ENCODE measurements around the gene SPAG17.

SPAG17 gene

DNA sequence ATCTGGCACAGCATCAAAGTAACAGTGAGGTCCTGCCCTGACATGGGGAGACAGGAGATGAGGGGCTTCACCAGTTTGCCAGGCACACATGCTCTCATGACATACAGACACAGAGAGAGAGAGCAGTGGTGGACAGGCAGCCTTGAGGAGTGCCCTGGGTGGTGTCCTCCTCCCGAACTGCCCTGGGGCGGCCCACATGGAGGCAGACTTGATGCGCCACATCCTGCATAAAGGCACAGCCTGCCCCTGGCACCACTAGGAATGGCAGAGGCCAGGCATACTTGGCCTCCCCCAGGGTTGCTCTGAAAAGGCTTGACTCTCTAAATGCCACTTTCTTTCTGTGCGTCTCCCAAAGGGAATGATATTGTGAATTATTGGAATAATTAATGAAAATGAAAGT lies 67.5 kb downstream of the SPAG17 start:
- no peak for DNase-seq

DNA sequence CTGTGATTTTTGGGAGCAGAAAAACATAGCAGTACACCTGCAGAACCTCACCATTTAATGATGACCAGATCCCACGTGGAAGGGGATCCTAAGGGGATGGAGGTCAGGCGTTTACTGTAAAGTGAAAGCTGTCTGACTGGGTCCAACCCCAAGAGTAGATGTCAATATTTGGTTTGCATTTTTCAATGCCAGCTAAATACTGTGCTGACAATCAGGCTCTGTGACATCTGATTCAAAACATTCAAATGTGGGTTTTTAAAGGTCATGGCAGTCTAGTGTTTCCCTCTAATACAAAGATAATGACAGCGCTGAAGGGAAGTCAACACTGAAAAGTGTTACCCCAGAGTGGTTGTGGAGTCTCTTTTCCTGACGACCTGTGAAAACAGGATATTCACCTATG lies 68.1 kb downstream of the SPAG17 start:
- DNase-seq, result no peak

DNA sequence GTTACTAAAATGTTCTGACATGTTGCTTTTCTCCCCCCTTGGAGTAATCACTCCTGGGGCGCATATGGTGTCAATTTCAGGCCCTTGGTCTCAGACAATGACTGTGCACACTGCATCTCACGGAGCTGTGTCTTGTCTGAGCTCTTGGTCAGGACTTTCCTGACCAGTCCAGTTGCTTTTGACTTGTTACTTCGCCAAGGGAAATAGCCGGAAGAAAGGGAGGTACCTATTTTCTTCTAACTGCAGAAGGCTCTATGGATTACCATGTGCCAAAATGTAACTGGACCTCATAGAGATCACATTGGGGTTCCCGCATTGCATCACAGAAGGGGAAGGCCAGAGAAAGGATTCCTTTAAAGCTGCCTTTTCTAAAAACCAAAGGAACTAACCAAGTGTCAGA lies 68.6 kb downstream of the SPAG17 start:
- no peak for DNase-seq

DNA sequence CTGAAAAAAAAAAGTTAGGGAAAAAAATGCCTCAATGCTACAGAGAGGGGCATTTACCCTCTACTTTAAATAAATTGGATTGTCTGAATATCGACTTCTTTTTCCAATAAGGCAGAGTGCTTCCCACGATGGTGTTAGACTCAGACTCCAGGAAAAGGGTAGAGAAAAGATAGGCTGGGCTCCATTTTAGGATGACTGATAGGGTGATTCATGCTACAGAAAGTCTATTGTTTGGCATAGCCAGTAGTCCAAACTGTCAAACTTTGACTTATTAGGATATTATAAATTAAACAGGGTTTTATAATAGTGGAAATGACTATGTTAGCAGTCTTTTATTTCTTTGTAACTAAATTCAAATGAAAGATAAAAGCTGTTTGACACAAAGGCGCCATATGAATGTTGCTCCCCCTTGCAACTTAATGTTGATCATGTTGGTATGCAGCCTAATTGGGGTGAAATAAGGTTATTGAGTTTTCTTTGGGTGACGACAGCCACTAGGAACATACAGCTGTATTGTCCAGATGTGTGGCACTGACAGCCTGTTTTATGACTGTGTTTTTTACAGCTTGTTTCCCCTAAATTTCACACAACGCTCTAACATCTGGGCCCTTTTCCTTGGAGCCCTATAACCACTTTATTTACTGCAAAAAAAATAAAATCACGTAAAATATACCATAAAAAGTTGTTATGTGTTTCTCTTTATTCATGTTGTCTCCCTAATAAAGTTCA lies 69.3 kb downstream of the SPAG17 start:
- DNase-seq, result no peak

DNA sequence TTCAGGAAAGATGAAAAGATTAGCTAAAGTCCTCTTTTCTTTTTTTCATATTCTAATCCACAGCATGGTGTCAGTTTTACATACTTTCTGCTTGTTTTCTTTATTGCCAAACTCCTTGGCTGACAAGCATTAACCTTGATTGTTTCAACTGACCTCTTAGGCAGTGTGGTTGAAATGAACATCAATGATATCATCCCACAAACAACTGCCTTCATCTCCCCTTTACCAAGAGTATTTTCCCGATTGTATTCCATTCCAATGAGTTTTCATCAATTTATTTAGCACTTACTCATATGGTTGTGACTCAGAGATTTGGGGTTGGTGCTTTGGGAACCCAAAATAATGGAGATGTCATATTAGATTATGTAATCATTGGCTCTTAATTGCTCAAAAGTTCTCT lies 71.8 kb downstream of the SPAG17 start:
- no peak for DNase-seq

DNA sequence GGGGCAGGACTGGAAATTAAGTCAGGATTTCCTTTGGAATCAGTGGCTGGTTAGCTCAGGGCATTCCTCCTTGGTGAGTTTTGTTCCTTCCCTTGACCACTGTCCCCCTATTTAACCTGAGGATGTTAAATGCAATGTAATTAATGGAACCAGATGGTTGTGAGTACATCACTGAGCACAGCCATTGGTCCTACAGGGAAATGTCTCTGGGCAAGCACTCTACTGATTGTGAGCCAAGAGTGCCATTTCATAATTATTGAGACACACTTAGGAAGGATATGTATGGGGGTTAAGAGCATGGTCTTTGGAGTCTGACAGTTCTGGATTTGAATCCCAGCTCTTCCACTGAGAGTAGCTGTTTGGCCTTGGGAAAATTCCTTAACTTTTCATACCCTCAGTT lies 74.4 kb downstream of the SPAG17 start:
- no peak for DNase-seq

DNA sequence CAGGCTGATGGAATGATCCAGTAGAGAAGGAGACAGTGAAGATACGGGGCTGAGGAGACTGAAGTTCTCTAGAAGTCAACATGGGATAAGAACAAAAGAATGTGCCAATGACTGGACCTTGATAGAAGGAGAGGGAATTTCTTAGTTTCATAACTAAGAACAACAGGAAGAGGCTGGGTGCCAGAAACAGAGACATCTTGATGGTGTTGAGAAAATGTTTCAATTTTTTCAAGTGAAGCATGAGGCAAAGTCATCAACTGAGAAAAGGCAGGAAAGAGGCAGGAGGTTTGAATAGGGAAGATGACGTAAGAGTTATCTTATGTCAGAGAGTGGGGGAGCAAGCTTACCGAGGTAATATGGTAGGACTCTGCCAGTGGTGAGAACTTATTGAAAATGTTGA lies 80.1 kb downstream of the SPAG17 start:
- DNase-seq, result no peak

DNA sequence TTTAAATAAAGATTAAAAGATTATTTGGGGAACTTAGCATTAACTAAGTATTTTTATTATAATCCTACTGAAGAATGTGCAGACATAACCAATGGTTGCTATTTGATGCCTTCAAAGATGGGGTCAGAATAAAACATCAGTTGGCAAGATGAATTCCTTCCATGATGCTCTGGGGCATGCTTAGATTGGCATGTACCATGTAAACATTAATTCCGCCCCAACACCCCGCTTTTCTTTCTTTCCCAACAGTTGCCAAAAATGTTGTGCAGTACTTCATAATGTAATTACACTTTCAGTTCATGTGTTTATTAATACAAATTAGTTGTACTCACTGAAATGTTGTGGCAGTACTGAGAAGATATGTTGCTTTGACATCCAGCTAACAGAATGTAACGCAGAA lies 82.6 kb downstream of the SPAG17 start:
- no peak for DNase-seq

DNA sequence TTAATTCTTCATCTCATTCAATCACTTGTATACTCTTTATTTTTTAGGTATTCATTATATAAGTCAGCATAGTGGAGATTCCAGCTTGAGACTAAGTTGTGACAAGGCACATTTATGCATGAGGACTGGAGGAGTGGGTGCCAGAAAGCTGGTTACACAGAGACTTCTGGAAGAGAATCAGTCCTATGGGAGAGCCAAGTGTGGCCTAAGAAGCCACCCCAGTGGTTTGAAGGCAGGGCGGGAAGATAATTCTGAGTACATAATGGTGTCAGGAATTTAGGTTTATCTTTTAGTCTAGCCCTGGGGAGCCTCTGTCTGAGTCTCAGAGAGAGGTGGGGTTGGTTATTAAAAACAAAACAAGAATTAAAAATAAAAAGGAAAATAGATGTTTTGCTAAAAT lies 83.0 kb downstream of the SPAG17 start:
- no peak for DNase-seq

DNA sequence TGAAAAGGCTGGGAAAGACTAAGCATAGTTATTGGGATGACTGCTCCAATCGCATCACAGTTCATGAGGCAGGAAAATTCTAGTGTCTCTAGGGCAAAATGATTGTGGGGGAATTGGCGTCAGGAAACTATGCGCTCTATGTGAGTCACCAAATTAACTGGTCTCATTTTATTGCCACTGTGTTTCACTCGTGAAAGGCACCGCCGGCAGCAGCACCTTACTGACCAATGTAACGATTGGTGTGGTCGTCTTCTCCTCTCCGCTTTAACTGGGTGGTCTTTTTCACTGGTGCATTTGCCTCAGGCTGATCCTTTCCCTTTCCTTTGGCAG lies 83.5 kb downstream of the SPAG17 start:
- peak; percentile 70 for DNase-seq

DNA sequence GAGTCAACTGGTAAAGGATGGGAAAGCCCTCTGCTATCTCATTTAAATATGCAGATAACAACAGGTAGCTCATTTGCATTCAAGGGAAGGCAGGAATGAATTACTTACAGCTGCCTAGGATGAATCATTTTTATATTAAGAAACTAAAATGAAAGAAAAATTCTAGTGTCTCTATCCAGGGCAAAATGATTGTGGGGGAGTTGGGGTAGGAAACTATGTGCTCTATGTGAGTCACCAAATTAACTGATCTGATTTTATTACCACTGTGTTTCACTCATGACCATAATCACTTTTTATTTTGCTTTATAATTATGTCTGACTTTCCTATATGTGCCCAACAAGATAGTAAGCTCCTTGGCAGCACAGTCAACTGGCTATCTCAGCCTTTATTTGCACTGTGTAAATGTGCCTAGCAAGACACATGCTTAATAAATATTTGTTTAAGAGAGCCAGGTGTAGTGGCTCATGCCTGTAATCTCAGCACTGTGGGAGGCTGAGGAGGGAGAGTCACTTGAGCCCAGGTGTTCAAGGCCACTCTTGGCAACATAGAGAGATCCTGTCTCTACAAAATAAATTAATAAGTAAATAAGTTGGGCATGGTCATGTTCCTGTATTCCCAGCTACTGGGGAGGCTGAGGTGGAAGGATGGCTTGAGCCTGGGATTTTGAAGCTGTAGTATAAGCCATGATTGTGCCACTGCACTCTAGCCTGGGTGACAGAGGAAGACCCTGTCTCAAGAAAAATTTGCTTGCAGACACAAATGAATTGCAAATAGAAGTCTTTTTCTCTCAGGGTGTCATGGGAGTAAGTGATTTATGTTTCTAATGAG lies 84.1 kb downstream of the SPAG17 start:
- DNase-seq, result no peak

DNA sequence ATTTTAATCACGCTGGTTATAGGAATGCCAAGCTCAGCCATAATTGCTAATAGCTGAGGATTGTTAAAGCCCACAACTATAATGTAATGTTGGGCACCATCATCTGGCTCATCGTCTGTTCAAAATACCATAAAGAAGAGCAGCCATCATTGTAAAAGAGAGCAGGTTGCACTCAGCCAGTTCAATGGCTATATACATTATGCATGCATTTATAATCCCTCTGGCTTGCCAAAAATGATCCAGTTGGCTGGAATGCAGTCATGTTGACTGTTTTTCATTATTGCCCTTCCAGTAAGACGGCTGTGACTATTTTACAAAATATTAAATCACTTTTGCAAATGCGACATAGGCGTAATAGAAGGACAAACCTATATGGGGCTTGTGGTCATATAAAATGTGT lies 85.3 kb downstream of the SPAG17 start:
- no peak for DNase-seq

DNA sequence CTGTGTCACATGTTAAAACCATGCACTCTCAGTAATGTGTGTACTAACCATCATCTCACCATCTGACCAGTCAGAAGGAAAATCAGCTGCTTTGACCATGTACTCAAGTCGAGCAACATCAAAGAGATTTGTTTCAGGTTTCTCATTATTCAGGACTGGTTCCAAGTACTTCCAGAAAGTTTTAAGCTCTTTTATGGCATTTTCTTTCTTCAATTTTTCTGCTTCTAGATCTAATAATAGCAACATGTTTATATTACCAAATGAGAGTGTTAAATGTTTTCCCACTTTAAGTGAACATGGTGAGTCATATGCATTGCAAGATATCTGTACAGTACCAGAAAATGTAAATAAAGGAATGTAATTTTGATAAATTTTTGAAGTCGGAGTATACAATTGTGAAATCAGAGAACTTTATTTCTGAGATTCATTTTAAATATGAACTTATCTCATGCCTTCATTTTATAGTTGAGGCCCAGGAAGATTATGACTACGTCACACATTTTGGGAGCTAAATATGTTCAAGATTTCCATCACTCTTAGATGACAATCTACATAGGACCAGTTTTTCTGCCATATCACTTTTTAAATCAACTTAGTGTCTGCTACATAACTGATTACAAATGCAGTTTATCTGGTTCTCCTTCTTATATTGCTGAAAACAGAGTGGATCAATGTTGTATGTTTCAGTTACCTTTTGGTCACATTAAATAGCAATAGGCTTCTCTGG lies 87.2 kb downstream of the SPAG17 start:
- no peak for DNase-seq

DNA sequence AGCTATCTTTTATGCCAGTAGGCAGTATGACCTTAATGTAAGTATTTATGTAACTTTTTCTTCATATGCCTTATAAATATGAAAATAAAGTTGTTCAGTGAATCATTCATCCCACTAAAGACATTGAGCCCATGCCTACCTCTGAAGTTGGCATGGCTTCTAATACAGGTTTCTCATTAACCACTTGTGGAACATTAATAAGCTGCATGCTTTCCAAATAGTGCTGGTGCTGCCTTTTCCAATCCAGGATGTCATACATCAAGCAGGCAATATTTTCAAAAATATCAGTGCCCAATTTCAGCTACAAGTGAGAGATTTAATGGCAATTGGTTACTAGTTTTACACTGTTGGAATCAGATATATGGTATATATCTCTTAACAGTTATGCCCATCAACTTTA lies 92.0 kb downstream of the SPAG17 start:
- no peak for DNase-seq

DNA sequence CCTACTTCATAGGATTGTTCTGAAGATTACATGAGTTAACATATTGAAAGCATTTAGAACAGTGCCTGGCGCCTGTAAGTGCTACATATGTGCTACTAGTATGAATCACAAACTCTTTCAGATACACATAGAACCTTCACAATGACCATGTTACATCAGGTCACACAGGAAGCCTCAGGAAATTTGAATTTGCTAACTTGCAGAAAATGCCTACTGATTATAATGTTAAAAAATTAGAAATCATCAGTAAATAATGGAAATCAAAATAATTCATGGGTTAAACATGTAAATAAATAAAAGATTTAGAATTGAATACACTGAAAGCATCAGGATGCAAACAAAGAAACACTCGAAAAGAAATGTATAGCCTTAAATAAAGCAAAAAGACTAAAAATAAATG lies 94.9 kb downstream of the SPAG17 start:
- no peak for DNase-seq

DNA sequence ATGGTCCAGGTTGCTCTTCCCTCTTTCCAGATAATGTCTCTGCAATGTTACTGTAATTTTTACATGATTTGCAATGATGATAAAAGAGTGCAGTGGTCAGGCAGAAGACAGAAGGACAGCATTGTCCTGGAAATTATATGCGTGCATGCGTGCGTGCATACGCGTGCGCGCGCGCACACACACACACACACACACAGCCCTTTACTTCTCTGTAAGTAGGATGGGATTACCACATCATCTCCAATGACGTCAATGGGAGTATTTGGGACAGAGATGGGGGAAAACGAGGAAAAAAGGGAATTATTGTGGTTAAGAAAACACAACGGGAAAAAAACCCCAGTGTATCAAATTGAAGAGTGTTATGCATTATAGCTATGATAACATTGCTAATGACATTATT lies 99.7 kb downstream of the SPAG17 start:
- DNase-seq, result no peak

DNA sequence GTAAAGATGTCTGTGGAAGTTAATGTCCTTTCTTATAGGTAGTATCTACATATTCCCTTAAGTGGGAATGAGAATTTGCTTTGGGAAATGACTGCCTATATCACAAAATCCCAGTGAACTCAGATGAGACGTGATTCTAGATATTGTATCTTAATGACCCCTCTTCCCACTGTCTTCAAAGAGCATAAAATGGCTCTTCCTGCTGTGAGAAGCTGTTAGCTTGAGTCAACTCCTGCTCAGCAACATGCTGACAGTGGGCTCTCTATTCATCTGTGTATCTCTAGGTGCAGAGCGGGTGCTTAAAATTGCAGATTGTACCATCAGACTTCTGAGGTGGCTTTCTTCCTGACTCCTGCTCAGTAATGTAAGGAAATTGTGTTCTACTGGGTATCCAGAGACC lies 100.6 kb downstream of the SPAG17 start:
- DNase-seq, result no peak

DNA sequence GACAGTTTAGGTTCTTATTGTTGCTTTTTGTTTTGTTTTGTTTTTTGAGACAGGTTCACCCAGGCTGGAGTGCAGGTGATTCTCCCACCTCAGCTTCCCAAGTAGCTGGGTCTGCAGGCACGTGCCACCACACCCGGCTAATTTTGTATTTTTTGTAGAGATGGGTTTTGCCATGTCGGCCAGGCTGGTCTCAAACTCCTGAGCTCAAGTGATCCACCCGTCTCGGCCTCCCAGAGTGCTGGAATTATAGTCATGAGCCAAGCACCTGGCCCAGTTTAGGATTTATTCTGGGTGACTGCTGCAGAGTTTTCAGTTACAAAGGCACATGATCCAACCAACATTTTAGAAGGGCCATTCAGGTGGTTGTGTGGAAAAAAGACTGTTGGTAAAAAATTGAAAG lies 102.0 kb downstream of the SPAG17 start:
- DNase-seq, result no peak

DNA sequence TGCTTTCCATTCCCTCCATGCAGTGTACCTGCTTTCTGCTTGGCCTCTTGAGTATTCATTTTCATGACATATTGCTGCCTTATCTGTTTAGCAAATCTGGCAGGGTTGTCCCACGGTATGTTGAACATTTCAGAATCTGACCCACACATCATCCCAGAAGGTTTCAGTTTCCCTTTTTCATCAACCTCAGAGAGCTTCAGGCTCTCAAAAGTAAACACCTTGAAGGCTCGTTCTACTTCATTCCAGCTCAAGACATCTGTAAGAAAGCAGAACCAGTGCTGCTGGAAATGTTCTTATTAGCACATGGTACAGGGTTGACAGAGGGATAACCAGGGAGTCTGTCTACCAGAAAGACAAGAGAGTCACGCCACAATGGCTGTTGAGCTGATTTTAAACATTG lies 103.6 kb downstream of the SPAG17 start:
- DNase-seq, result no peak

DNA sequence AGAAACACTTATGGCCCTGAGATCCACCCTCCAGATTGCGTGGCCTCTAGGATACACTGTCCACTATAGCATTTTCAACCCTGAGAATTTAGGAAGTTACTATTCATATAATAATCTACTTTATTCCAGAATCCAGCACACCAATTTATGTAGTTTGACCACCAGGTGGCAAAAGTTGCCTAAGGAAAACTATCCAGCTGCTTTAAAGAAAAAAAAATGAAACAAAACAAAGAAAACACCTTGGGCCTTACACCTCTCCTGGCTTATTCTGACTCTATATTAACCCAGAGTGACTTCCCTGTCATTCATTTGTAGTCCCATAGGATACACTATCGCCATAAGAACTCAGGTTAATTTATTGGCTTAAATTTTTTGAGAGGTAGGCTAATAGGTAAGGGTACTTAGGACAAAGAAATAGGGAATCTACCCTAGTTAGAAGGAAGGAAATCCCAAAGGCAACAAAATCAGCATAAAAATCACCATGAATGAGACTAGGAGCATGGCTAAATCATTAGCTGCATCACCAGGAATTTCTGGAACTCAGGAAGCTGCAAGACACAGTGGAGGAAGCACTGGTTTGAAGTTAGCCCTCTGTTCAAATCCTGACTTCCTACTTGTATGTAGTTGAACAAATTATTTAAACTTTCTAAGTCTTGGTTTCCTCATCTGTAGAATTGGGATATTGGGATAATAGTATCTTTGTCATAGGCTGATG lies 107.5 kb downstream of the SPAG17 start:
- no peak for DNase-seq

DNA sequence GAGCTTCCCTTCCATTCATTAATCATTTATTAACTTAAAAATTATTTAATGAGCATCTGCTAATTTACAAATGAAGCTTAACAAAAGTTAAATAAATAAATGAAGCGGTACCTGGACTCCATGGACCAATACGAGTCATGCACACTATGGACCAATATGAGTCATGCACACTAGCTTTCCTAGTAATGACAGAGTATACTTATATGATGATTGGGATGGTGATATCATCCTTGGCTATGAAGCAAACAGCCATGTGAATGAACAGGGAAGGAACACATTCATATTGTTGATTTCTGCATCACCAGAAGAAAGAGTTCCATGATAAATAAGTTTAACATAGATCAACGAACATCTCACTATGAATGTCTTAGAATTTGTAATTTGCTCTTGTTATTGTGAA lies 109.9 kb downstream of the SPAG17 start:
- DNase-seq, result no peak

DNA sequence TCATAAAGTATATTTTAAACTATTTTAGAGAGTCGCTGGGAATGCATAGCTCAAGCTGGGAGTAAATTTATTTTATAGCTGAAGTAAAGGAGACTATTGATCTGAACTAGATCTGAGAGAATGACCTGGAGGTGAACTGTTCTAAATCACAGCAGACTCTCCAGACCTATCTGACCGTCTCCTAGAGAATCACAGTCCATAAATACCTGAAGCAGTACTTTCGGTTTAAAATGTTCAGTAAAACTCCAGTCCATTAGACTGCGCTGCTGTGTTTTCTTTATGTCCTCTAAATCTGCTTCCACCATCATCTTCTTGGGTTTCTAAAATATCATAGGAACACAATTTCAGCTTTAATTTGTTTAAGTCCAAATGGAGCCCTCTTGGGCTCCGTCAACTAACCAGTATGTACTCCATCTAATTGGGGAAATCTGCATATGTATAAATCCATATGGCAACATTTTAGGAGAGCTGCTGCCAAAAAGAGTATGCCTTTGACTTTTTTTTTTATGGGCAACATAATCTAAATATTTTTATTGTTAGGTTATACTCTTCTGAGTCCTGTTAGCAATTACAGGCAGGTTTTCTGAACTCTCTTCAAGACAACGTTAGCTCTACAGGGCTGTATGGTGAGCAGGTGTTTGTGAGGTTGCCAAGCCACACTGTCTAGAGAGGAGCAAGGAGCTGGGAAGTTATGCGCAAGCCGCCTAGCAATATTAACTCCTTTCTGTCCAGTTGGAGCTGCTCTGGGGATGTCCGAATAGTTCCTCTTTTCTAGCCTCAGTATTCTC lies 111.2 kb downstream of the SPAG17 start:
- DNase-seq, result no peak

DNA sequence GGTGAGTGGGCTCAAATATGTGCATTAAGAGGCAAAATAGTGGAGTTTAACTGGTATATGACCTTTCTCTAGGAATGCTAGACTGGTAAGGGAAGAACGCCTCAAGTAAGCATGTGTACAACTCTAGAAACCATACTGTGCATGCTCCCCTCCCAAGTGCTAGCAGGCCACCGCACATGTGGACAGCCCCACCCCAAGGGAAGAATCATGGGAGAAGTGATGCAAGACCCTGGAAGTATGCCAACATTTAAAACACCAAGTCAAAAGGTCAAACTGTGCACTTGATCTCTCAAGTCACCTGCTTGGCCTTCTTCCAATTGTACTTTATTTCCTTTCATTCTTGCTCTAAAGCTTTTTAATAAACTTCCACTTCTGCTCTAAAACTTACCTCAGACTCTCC lies 135.0 kb downstream of the SPAG17 start:
- DNase-seq, result no peak

Data from islet precursor cell (in vitro differentiated cells).